ENCODE measurements around the gene ERC2.

Gene ERC2

GRCh38 chr3:55903680-55904079 is 564.6 kb downstream of the ERC2 start:
- 89 to 100% methylated on average over 3 of the region's 3 CpGs for WGBS, 2 experiments (ENCODE audit: insufficient coverage in 2 of 2)
- Histone ChIP-seq H3K9me3 (ENCODE audit: control insufficient read depth, low read length) (no peaks in the 10 kb centered on the region), H3K4me1 (ENCODE audit: control insufficient read depth, insufficient read depth, low read length, poor library complexity, severe bottlenecking) (no peaks in the 10 kb centered on the region), H3K27ac (ENCODE audit: low read depth, low read length, severe bottlenecking) (no peak overlapping the region), H3K36me3 (ENCODE audit: control insufficient read depth, insufficient read depth, low read length) (no peaks in the 10 kb centered on the region), H3K4me3 (ENCODE audit: extremely low read depth, insufficient read depth, low read length, poor library complexity, severe bottlenecking) (no peak overlapping the region)

GRCh38 chr3:55902221-55902900 is 565.9 kb downstream of the ERC2 start:
- H3K27ac ChIP-seq (ENCODE audit: low read depth, low read length, severe bottlenecking), result no peak overlapping the region
- H3K36me3 ChIP-seq (ENCODE audit: control insufficient read depth, insufficient read depth, low read length), result no peaks in the 10 kb centered on the region
- WGBS, 2 experiments (ENCODE audit: insufficient coverage in 2 of 2), result 91 to 95% methylated on average over 6 to 7 of the region's 14 CpGs

GRCh38 chr3:55899887-55900286 is 568.4 kb downstream of the ERC2 start:
- Histone ChIP-seq H3K4me1 (ENCODE audit: control insufficient read depth, insufficient read depth, low read length, poor library complexity, severe bottlenecking) (peaks cover 2% of the 10 kb centered on the region), H3K9me3 (ENCODE audit: control insufficient read depth, low read length) (no peaks in the 10 kb centered on the region), H3K36me3 (ENCODE audit: control insufficient read depth, insufficient read depth, low read length) (no peaks in the 10 kb centered on the region), H3K27ac (ENCODE audit: low read depth, low read length, severe bottlenecking) (no peak overlapping the region), H3K4me3 (ENCODE audit: extremely low read depth, insufficient read depth, low read length, poor library complexity, severe bottlenecking) (no peak overlapping the region)
- no CpG with 5 or more reads among the region's 3 CpGs for WGBS, 2 experiments (ENCODE audit: insufficient coverage in 2 of 2)

More at GRCh38 chr3:55902221-55902900, 565.9 kb downstream of the ERC2 start:
- H3K4me3 ChIP-seq (ENCODE audit: extremely low read depth, insufficient read depth, low read length, poor library complexity, severe bottlenecking), result no peak overlapping the region
- H3K4me1 ChIP-seq (ENCODE audit: control insufficient read depth, insufficient read depth, low read length, poor library complexity, severe bottlenecking), result no peaks in the 10 kb centered on the region
- H3K9me3 ChIP-seq (ENCODE audit: control insufficient read depth, low read length), result no peaks in the 10 kb centered on the region

GRCh38 chr3:55897573-55898224 is 570.6 kb downstream of the ERC2 start:
- H3K36me3 ChIP-seq (ENCODE audit: control insufficient read depth, insufficient read depth, low read length), result no peaks in the 10 kb centered on the region
- no peak overlapping the region for H3K27ac ChIP-seq (ENCODE audit: low read depth, low read length, severe bottlenecking)
- no peak overlapping the region for H3K4me3 ChIP-seq (ENCODE audit: extremely low read depth, insufficient read depth, low read length, poor library complexity, severe bottlenecking)
- peaks cover 11% of the 10 kb centered on the region for H3K4me1 ChIP-seq (ENCODE audit: control insufficient read depth, insufficient read depth, low read length, poor library complexity, severe bottlenecking)
- H3K9me3 ChIP-seq (ENCODE audit: control insufficient read depth, low read length), result no peaks in the 10 kb centered on the region
- WGBS, 2 experiments (ENCODE audit: insufficient coverage in 2 of 2), result 45 to 57% methylated on average over 3 of the region's 4 CpGs

GRCh38 chr3:55895897-55896566 is 572.2 kb downstream of the ERC2 start:
- Histone ChIP-seq H3K4me1 (ENCODE audit: control insufficient read depth, insufficient read depth, low read length, poor library complexity, severe bottlenecking) (peaks cover 18% of the 10 kb centered on the region), H3K27ac (ENCODE audit: low read depth, low read length, severe bottlenecking) (no peak overlapping the region), H3K4me3 (ENCODE audit: extremely low read depth, insufficient read depth, low read length, poor library complexity, severe bottlenecking) (no peak overlapping the region), H3K9me3 (ENCODE audit: control insufficient read depth, low read length) (no peaks in the 10 kb centered on the region), H3K36me3 (ENCODE audit: control insufficient read depth, insufficient read depth, low read length) (no peaks in the 10 kb centered on the region)
- 88 to 97% methylated on average over 3 to 5 of the region's 5 CpGs for WGBS, 2 experiments (ENCODE audit: insufficient coverage in 2 of 2)

- WGBS, 2 experiments (ENCODE audit: insufficient coverage in 2 of 2), result 75 to 83% methylated on average over 1 of the region's 2 CpGs
- H3K9me3 ChIP-seq (ENCODE audit: control insufficient read depth, low read length), result no peaks in the 10 kb centered on the region
- H3K4me3 ChIP-seq (ENCODE audit: extremely low read depth, insufficient read depth, low read length, poor library complexity, severe bottlenecking), result no peak overlapping the region
- no peaks in the 10 kb centered on the region for H3K36me3 ChIP-seq (ENCODE audit: control insufficient read depth, insufficient read depth, low read length)
- peaks cover 18% of the 10 kb centered on the region for H3K4me1 ChIP-seq (ENCODE audit: control insufficient read depth, insufficient read depth, low read length, poor library complexity, severe bottlenecking)
- H3K27ac ChIP-seq (ENCODE audit: low read depth, low read length, severe bottlenecking), result no peak overlapping the region
Measured at GRCh38 chr3:55894605-55895004, 573.7 kb downstream of the ERC2 start.

GRCh38 chr3:55893045-55893664 is 575.1 kb downstream of the ERC2 start:
- no peaks in the 10 kb centered on the region for H3K9me3 ChIP-seq (ENCODE audit: control insufficient read depth, low read length)
- no peak overlapping the region for H3K27ac ChIP-seq (ENCODE audit: low read depth, low read length, severe bottlenecking)
- peaks cover 18% of the 10 kb centered on the region for H3K4me1 ChIP-seq (ENCODE audit: control insufficient read depth, insufficient read depth, low read length, poor library complexity, severe bottlenecking)
- H3K36me3 ChIP-seq (ENCODE audit: control insufficient read depth, insufficient read depth, low read length), result no peaks in the 10 kb centered on the region
- 89 to 93% methylated on average over 3 of the region's 4 CpGs for WGBS, 2 experiments (ENCODE audit: insufficient coverage in 2 of 2)
- H3K4me3 ChIP-seq (ENCODE audit: extremely low read depth, insufficient read depth, low read length, poor library complexity, severe bottlenecking), result no peak overlapping the region

- Histone ChIP-seq H3K27ac (ENCODE audit: low read depth, low read length, severe bottlenecking) (no peak overlapping the region), H3K4me3 (ENCODE audit: extremely low read depth, insufficient read depth, low read length, poor library complexity, severe bottlenecking) (no peak overlapping the region), H3K36me3 (ENCODE audit: control insufficient read depth, insufficient read depth, low read length) (no peaks in the 10 kb centered on the region), H3K4me1 (ENCODE audit: control insufficient read depth, insufficient read depth, low read length, poor library complexity, severe bottlenecking) (peaks cover 16% of the 10 kb centered on the region), H3K9me3 (ENCODE audit: control insufficient read depth, low read length) (no peaks in the 10 kb centered on the region)
- 67% methylated on average over 1 of the region's 2 CpGs; no CpG with 5 or more reads in 1 of the 2 experiments for WGBS, 2 experiments (ENCODE audit: insufficient coverage in 2 of 2)
Measured at GRCh38 chr3:55891106-55891505, 577.2 kb downstream of the ERC2 start.

- peaks cover 14% of the 10 kb centered on the region for H3K4me1 ChIP-seq (ENCODE audit: control insufficient read depth, insufficient read depth, low read length, poor library complexity, severe bottlenecking)
- H3K4me3 ChIP-seq (ENCODE audit: extremely low read depth, insufficient read depth, low read length, poor library complexity, severe bottlenecking), result no peak overlapping the region
- WGBS, 2 experiments (ENCODE audit: insufficient coverage in 2 of 2), result 88 to 90% methylated on average over 6 to 7 of the region's 7 CpGs
- H3K9me3 ChIP-seq (ENCODE audit: control insufficient read depth, low read length), result no peaks in the 10 kb centered on the region
- no peaks in the 10 kb centered on the region for H3K36me3 ChIP-seq (ENCODE audit: control insufficient read depth, insufficient read depth, low read length)
- no peak overlapping the region for H3K27ac ChIP-seq (ENCODE audit: low read depth, low read length, severe bottlenecking)
Measured at GRCh38 chr3:55888282-55888885, 579.9 kb downstream of the ERC2 start.

- H3K27ac ChIP-seq (ENCODE audit: low read depth, low read length, severe bottlenecking), result no peak overlapping the region
- H3K4me1 ChIP-seq (ENCODE audit: control insufficient read depth, insufficient read depth, low read length, poor library complexity, severe bottlenecking), result no peaks in the 10 kb centered on the region
- no peaks in the 10 kb centered on the region for H3K9me3 ChIP-seq (ENCODE audit: control insufficient read depth, low read length)
- H3K4me3 ChIP-seq (ENCODE audit: extremely low read depth, insufficient read depth, low read length, poor library complexity, severe bottlenecking), result no peak overlapping the region
- no peaks in the 10 kb centered on the region for H3K36me3 ChIP-seq (ENCODE audit: control insufficient read depth, insufficient read depth, low read length)
- WGBS, 2 experiments (ENCODE audit: insufficient coverage in 2 of 2), result no CpG with 5 or more reads among the region's 1 CpG
Measured at GRCh38 chr3:55885721-55886120, 582.5 kb downstream of the ERC2 start.
